ENCODE measurements around the gene PRSS57. TPM values are rescaled to one million over a fixed set of nuclear protein-coding genes. Genes with fewer than 3 reads are reported as not detected.

The PRSS57 gene
- polyA plus RNA-seq, 1 of the 3 experiments (the other 2 are of a cell fraction): not detected

GRCh38 chr19:678791-679388 lies 16.4 kb downstream of the PRSS57 start (continued):
- no peak for TF ChIP-seq TAF1 (IDR thresholded peaks at IDR 0.05; ENCODE audit: borderline replicate concordance, low read depth, low read length)
- no peak for TF ChIP-seq REST (IDR thresholded peaks at IDR 0.05; ENCODE audit: low read depth, low read length)
- no peak for TF ChIP-seq SIN3A (IDR thresholded peaks at IDR 0.05; ENCODE audit: borderline replicate concordance, low read depth, low read length)
- no peak for TF ChIP-seq EZH2phosphoT487 (IDR thresholded peaks at IDR 0.05; ENCODE audit: borderline replicate concordance, low read depth)
- no peak for TF ChIP-seq CHD2 (IDR thresholded peaks at IDR 0.05; ENCODE audit: low read length, partially characterized antibody)
- TF ChIP-seq POLR2AphosphoS5 (IDR thresholded peaks at IDR 0.05; ENCODE audit: low read depth, low read length): no peak
- no peak for TF ChIP-seq ELF1 (IDR thresholded peaks at IDR 0.05)

- no peaks in the 10 kb centered on the region for H3K9me2 ChIP-seq
- peaks cover 0 to 3% of the 10 kb centered on the region in 2 experiments for H3K36me3 ChIP-seq (replicated peaks in 1 of 2; ENCODE audit: control insufficient read depth in 1 of 2, insufficient read depth in 2 of 2, low read length in 1 of 2)
- no peaks in the 10 kb centered on the region for H3K27me3 ChIP-seq (ENCODE audit: insufficient read depth)
- WGBS (ENCODE audit: low lambda C conversion rate): 80% methylated on average over 11 of the region's 22 CpGs
- no peak for DNase-seq
- ChIA-PET CTCF (interaction anchor here (0.6 to 6.0 kb wide), 6 partner anchors 26 to 92 kb away, joined by 3 to 33 read pairs (median 4); no protein-coding TSS in a partner anchor), POLR2A (no interaction called here)
- H4K20me1 ChIP-seq (ENCODE audit: insufficient read depth): no peaks in the 10 kb centered on the region
- H3F3A ChIP-seq (replicated peaks; ENCODE audit: insufficient read depth): peaks cover 10% of the 10 kb centered on the region
- peaks cover 8 to 33% of the 10 kb centered on the region in 2 experiments; a peak in 3 of 4 replicates for H3K4me1 ChIP-seq (ENCODE audit: control insufficient read depth in 1 of 2, insufficient read depth in 2 of 2, low read depth in 1 of 2, low read length in 1 of 2)
- H3K79me2 ChIP-seq (ENCODE audit: insufficient read depth): peaks cover 26% of the 10 kb centered on the region
- no peak overlapping the region for H2AFZ ChIP-seq (ENCODE audit: low read depth)
- H3K9ac ChIP-seq: peak overlapping the region; percentile 7; the same call in 1 of the 2 replicates
- no peaks in the 10 kb centered on the region for H3K9me3 ChIP-seq
- peak overlapping the region; percentile 89 for H3K4me2 ChIP-seq
- H3K27ac ChIP-seq (ENCODE audit: low read depth in 2 of 2, low read length in 1 of 2): peak overlapping the region in 1 of 2 experiments; percentile 44; a peak in 2 of 4 replicates
- no peak overlapping the region for H3K4me3 ChIP-seq (ENCODE audit: low read depth in 2 of 2, low read length in 1 of 2)
- TF ChIP-seq REST (IDR thresholded peaks at IDR 0.05; ENCODE audit: low read depth, low read length) (no peak), ZBTB33 (IDR thresholded peaks at IDR 0.05; ENCODE audit: borderline replicate concordance, low read depth) (no peak), SIN3A (IDR thresholded peaks at IDR 0.05; ENCODE audit: borderline replicate concordance, low read depth, low read length) (no peak), GABPA (IDR thresholded peaks at IDR 0.05; ENCODE audit: low read depth) (no peak), ELF1 (IDR thresholded peaks at IDR 0.05) (no peak), RAD21 (IDR thresholded peaks at IDR 0.05; ENCODE audit: low read length) (no peak), USF2 (IDR thresholded peaks at IDR 0.05; ENCODE audit: borderline replicate concordance, low read depth, low read length) (no peak), MXI1 (IDR thresholded peaks at IDR 0.05; ENCODE audit: low read depth, low read length) (no peak), MEF2A (IDR thresholded peaks at IDR 0.05; ENCODE audit: borderline replicate concordance, low read depth) (no peak), USF1 (IDR thresholded peaks at IDR 0.05; ENCODE audit: borderline replicate concordance, low read depth) (no peak), FOXM1 (IDR thresholded peaks at IDR 0.05; ENCODE audit: low read depth) (no peak), JUND (IDR thresholded peaks at IDR 0.05) (no peak), GATA2 (CRISPR knock-in tag; IDR thresholded peaks at IDR 0.05) (no peak), EZH2phosphoT487 (IDR thresholded peaks at IDR 0.05; ENCODE audit: borderline replicate concordance, low read depth) (no peak)
Observed at GRCh38 chr19:677601-678436, 17.4 kb downstream of the PRSS57 start.
